Measurements from ENCODE around the gene WNT3.

- peak; percentile 61 to 88 (median 69) for TF ChIP-seq CTCF (IDR thresholded peaks at IDR 0.05 in 2 of 3, conservative IDR thresholded peaks at IDR 0.05 in 1 of 3; ENCODE audit: control insufficient read depth in 2 of 3, extremely low read depth in 1 of 3, insufficient read depth in 1 of 3, low read depth in 3 of 3, low read length in 3 of 3)
- TF ChIP-seq TAF1 (IDR thresholded peaks at IDR 0.05; ENCODE audit: borderline replicate concordance, low read depth, low read length): no peak
Measured at GRCh38 chr17:46822388-46822921, 4.0 kb upstream of the WNT3 start.

Data from GM12878 (cell line).